IMR-90 (cell line): ENCODE data around the gene ACAD9. TPM values are rescaled to one million over a fixed set of nuclear protein-coding genes. Genes with fewer than 3 reads are reported as not detected.

ENCODE experiments used
- ATAC-seq: fragments of 200-7000 bp; cut with Tn5 transposase; 2 replicates; pipeline ENCODE4 v1.9.1; 2020; ENCODE audit warnings: low read depth, mild to moderate bottlenecking, moderate library complexity
- BruUV-seq: library from RNA; stranded (reverse); fragments of 400-500 nt; replicated peaks from 2 replicates; lab custom pipeline; 2021; lab: Mats Ljungman, UMichigan
- CTCF ChIA-PET: fragments of 300-600 bp; formaldehyde crosslinking; extraction: SDS; loops from one replicate; lab custom pipeline; 2021; ENCODE audit warnings: antibody characterized with exemption; lab: Yijun Ruan, JAX
- POLR2A ChIA-PET: fragments of 300-600 bp; sonication (Branson Sonifier 250); formaldehyde crosslinking; loops from one replicate; lab custom pipeline; 2022; ENCODE audit warnings: antibody characterized with exemption; ENCODE audit not compliant: unreplicated experiment; lab: Charles Lee
- DNase-seq: peaks from one replicate; pipeline ENCODE4 v3.0.0; 2013
- H2AFZ ChIP-seq: replicated peaks from 2 replicates; pipeline ENCODE3; 2013; ENCODE audit warnings: low read length, mild to moderate bottlenecking; ENCODE audit not compliant: poor library complexity
- H2AK5ac ChIP-seq: 2 replicates; pipeline ENCODE4 v1.6.1; 2013; ENCODE audit warnings: low read depth, low read length, inconsistent platforms
- H2AK9ac ChIP-seq: replicated peaks from 2 replicates; pipeline ENCODE3; 2013; ENCODE audit warnings: mild to moderate bottlenecking, low read depth, low read length, moderate library complexity; ENCODE audit not compliant: poor library complexity
- H2BK120ac ChIP-seq: 2 replicates; pipeline ENCODE4 v1.6.1; 2013; ENCODE audit warnings: low read depth, low read length, inconsistent platforms
- H2BK15ac ChIP-seq: 3 replicates; pipeline ENCODE4 v1.6.1; 2013; ENCODE audit warnings: low read depth, low read length, inconsistent platforms
- H2BK20ac ChIP-seq: 2 replicates; pipeline ENCODE4 v1.6.1; 2013; ENCODE audit warnings: low read depth, mild to moderate bottlenecking, inconsistent platforms, low read length, moderate library complexity
- H2BK5ac ChIP-seq: 2 replicates; pipeline ENCODE4 v1.6.1; 2013; ENCODE audit warnings: mild to moderate bottlenecking, low read depth, low read length, inconsistent platforms; ENCODE audit not compliant: poor library complexity, severe bottlenecking
- H3K14ac ChIP-seq: replicated peaks from 2 replicates; pipeline ENCODE4 v1.6.1; 2013; ENCODE audit warnings: low read depth, low read length, inconsistent platforms
- H3K18ac ChIP-seq: 2 replicates; pipeline ENCODE4 v1.6.1; 2013; ENCODE audit warnings: low read depth, low read length, control low read depth
- H3K23ac ChIP-seq: 2 replicates; pipeline ENCODE4 v1.6.1; 2013; ENCODE audit warnings: low read depth, low read length, inconsistent platforms
- H3K27ac ChIP-seq: 2 replicates; pipeline ENCODE4 v1.5.1; 2013; ENCODE audit warnings: mild to moderate bottlenecking, control low read depth, low read length; ENCODE audit not compliant: insufficient read depth
- H3K27me3 ChIP-seq: 2 replicates; pipeline ENCODE4 v1.6.1; 2013; ENCODE audit warnings: low read length; ENCODE audit not compliant: control insufficient read depth, insufficient read depth
- H3K36me3 ChIP-seq: 2 replicates; pipeline ENCODE4 v1.6.1; 2013; ENCODE audit warnings: low read length, mixed read lengths; ENCODE audit not compliant: control insufficient read depth, insufficient read depth
- H3K4ac ChIP-seq: 2 replicates; pipeline ENCODE4 v1.6.1; 2013; ENCODE audit warnings: low read depth, low read length, inconsistent platforms
- H3K4me1 ChIP-seq: 2 replicates; pipeline ENCODE4 v1.6.1; 2013; ENCODE audit warnings: low read length, mixed read lengths; ENCODE audit not compliant: control insufficient read depth, insufficient read depth
- H3K4me2 ChIP-seq: 2 replicates; pipeline ENCODE4 v1.6.1; 2013; ENCODE audit warnings: low read depth, mild to moderate bottlenecking, control low read depth, low read length, moderate library complexity
- H3K4me3 ChIP-seq: 2 replicates; pipeline ENCODE4 v1.5.1; 2013; ENCODE audit warnings: low read depth, mild to moderate bottlenecking, control low read depth, low read length, moderate library complexity; ENCODE audit not compliant: insufficient read depth
- H3K56ac ChIP-seq: 2 replicates; pipeline ENCODE4 v1.6.1; 2013; ENCODE audit warnings: low read length, inconsistent platforms; ENCODE audit not compliant: insufficient read depth; ENCODE audit errors: extremely low read depth
- H3K79me1 ChIP-seq, 2 experiments: 2 replicates each; pipeline ENCODE4 v1.6.1; 2013; ENCODE audit warnings: low read length in 2 of 2, inconsistent platforms in 1 of 2, low read depth in 1 of 2
- H3K9ac ChIP-seq: 2 replicates; pipeline ENCODE4 v1.6.1; 2013; ENCODE audit warnings: low read depth, low read length, control low read depth
- H3K9me1 ChIP-seq: 2 replicates; pipeline ENCODE4 v1.6.1; 2013; ENCODE audit warnings: low read length, inconsistent platforms; ENCODE audit not compliant: insufficient read depth
- H3K9me3 ChIP-seq: 2 replicates; pipeline ENCODE4 v1.6.1; 2013; ENCODE audit warnings: low read length; ENCODE audit not compliant: control insufficient read depth, insufficient read depth
- H4K20me1 ChIP-seq: 2 replicates; pipeline ENCODE4 v1.6.1; 2013; ENCODE audit warnings: low read length, inconsistent platforms; ENCODE audit not compliant: insufficient read depth
- H4K5ac ChIP-seq: 2 replicates; pipeline ENCODE4 v1.6.1; 2013; ENCODE audit warnings: mild to moderate bottlenecking, low read depth, low read length, control low read depth
- H4K8ac ChIP-seq, 2 experiments: 2 replicates each; pipeline ENCODE4 v1.6.1; 2013; ENCODE audit warnings: low read depth in 2 of 2, low read length in 2 of 2, control low read depth in 1 of 2, inconsistent platforms in 1 of 2
- H4K91ac ChIP-seq: 2 replicates; pipeline ENCODE4 v1.6.1; 2013; ENCODE audit warnings: low read depth, low read length, inconsistent platforms; ENCODE audit not compliant: insufficient read depth
- CEBPB ChIP-seq: IDR thresholded peaks from 2 replicates; pipeline ENCODE4 v1.6.1; 2012; ENCODE audit warnings: low read depth, low read length, improper control_type of control experiment
- FOS ChIP-seq: fragments of 150-350 bp; IDR thresholded peaks from 2 replicates; pipeline ENCODE4 v1.6.1; 2016; ENCODE audit warnings: low read depth, low read length
- POLR2A ChIP-seq: IDR thresholded peaks from 2 replicates; pipeline ENCODE4 v1.6.1; 2012; ENCODE audit warnings: mild to moderate bottlenecking, low read depth, low read length
- RFX5 ChIP-seq: IDR thresholded peaks from 2 replicates; pipeline ENCODE4 v1.8.0; 2012; ENCODE audit warnings: low read depth, mild to moderate bottlenecking, low read length, moderate library complexity
- SMC3 ChIP-seq: fragments of 150-350 bp; IDR thresholded peaks from 2 replicates; pipeline ENCODE4 v1.6.1; 2016; ENCODE audit warnings: low read depth, mild to moderate bottlenecking, antibody characterized with exemption, low read length, moderate library complexity
- WGBS, 2 experiments: methylation state at CpG; one replicate each; pipeline versions ENCODE4 v1.1.5 to v1.1.7; 2013; ENCODE audit warnings: missing lambda C conversion rate in 2 of 2; ENCODE audit not compliant: insufficient read length in 1 of 2; ENCODE audit errors: extremely low coverage in 2 of 2; 5-methylcytosine and 5-hydroxymethylcytosine counted together
- dilution Hi-C: fragments of 300-500 bp; cut with HindIII; formaldehyde crosslinking; loops from one replicate; pipeline ENCODE4 v1.14.3; 2018; ENCODE audit warnings: low sequenced_read_pairs; ENCODE audit not compliant: unreplicated experiment
- in situ Hi-C: fragments of 300-500 bp; cut with MboI; formaldehyde crosslinking; loops from 3 replicates; pipeline ENCODE4 v1.14.3; 2019; ENCODE audit warnings: low sequenced_read_pairs, inconsistent platforms, mixed read lengths
- intact Hi-C: fragments of 100-400 bp; cut with micrococcal nuclease; formaldehyde crosslinking; loops from 2 replicates; pipeline ENCODE4 v1.10.0; 2022
- polyA plus RNA-seq, 3 experiments: library from polyadenylated mRNA; depleted of rRNA; stranded (reverse); fragments of >200 nt; gene quantifications; 2 replicates each; pipeline ENCODE4 v1.2.3, GENCODE V29; 2012; ENCODE audit warnings: low replicate concordance in 1 of 3
- total RNA-seq: library from RNA; depleted of rRNA; stranded (reverse); fragments of >200 nt; gene quantifications from 2 replicates; pipeline ENCODE4 v1.2.3, GENCODE V29; 2012
- TF ChIP-seq, protein P1 (sequence below): fragments of 150-350 bp; IDR thresholded peaks from 2 replicates; pipeline ENCODE4 v1.6.1; 2017; ENCODE audit warnings: mild to moderate bottlenecking, antibody characterized with exemption, low read length, low read depth
- TF ChIP-seq, protein P2 (sequence below): conservative IDR thresholded peaks from 2 replicates; pipeline ENCODE4 v1.5.1; 2012; ENCODE audit warnings: mild to moderate bottlenecking, low read depth, low read length, improper control_type of control experiment

Gene ACAD9
- total and polyA plus RNA-seq, 2 of the 4 experiments (the other 2 are of a cell fraction): 31.2 to 41.3 TPM

DNA sequence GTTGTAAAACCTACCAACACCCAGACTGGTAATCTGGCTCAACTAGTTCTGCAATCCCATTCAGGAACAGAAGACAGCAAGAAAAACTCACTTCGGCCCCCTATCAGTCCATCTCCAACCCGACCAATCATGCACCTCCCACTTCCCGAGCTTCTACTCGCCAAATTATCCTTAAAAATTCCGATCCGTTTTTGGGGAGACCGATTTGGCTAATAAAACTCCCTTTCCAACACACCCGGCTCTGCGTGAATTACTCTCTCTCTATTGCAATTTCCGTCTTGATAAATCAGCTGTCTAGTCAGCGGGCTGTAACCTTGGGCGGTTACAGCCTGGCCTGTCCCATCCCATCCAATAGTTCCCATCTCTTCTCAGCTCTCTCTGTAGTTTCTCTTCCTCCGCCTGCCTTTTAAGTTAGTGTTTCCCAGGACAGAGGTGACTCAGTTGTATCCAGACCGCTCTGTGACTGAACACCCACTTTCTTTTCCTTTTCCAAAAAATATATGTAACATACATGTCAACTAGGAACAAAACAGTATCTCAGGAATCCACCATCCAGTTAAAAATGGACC, 780 bp upstream of the ACAD9 start:
- Histone ChIP-seq H3K56ac (peak overlapping the region; percentile 87), H3K27me3 (0 out of 2 replicates have a peak, but pooled peaks cover 2% of the 10 kb centered on the region), H3K27ac (peak overlapping the region; percentile 68), H3K4ac (peak overlapping the region; percentile 95), H4K5ac (peak overlapping the region; percentile 81), H4K91ac (peak overlapping the region; percentile 84), H3K4me1 (peaks cover 7% of the 10 kb centered on the region), H3K79me1 (peaks cover 17 to 55% of the 10 kb centered on the region in 2 experiments), H3K4me3 (peak overlapping the region; percentile 54), H3K4me2 (peak overlapping the region; percentile 88), H3K9me1 (peaks cover 4% of the 10 kb centered on the region), H2BK120ac (peak overlapping the region; percentile 72), H2BK20ac (no peak overlapping the region), H2BK5ac (peak overlapping the region; percentile 64), H3K36me3 (peaks cover 5% of the 10 kb centered on the region), H3K18ac (0 out of 2 replicates have a peak overlapping the region, but pooled peaks have one; percentile 6), H2AK9ac (peak overlapping the region; percentile 95), H3K23ac (peak overlapping the region; percentile 97), H2AK5ac (peak overlapping the region; percentile 72), H3K14ac (peak overlapping the region; percentile 97), H3K9me3 (no peaks in the 10 kb centered on the region), H4K20me1 (no peaks in the 10 kb centered on the region), H3K9ac (peak overlapping the region; percentile 85), H2BK15ac (no peak overlapping the region; the same call in 2 of the 3 replicates), H2AFZ (peak overlapping the region; percentile 93), H4K8ac (peak overlapping the region; percentile 76 to 99)
- ChIA-PET CTCF (interaction anchor here (1.0 kb wide), 1 partner anchor 44 kb away, joined by 3 read pairs; no protein-coding TSS in a partner anchor), POLR2A (no interaction called here)
- TSS peak; percentile 57 for BruUV-seq
- dilution Hi-C loops: no loop called here
- in situ Hi-C loops: no loop called here
- WGBS, 2 experiments: 2% methylated on average over 11 of the region's 14 CpGs; no CpG with 5 or more reads in 1 of the 2 experiments
- ATAC-seq: peak; percentile 61
- TF ChIP-seq, protein P1, sequence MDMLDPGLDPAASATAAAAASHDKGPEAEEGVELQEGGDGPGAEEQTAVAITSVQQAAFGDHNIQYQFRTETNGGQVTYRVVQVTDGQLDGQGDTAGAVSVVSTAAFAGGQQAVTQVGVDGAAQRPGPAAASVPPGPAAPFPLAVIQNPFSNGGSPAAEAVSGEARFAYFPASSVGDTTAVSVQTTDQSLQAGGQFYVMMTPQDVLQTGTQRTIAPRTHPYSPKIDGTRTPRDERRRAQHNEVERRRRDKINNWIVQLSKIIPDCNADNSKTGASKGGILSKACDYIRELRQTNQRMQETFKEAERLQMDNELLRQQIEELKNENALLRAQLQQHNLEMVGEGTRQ: no peak
- TF ChIP-seq POLR2A: peak; percentile 77; the same call in 1 of the 2 replicates
- no peak for TF ChIP-seq SMC3
- TF ChIP-seq CEBPB: 0 out of 2 replicates have a peak, but pooled peaks have one; percentile 11
- peak; percentile 35; the same call in 1 of the 2 replicates for TF ChIP-seq FOS
- TF ChIP-seq, protein P2, sequence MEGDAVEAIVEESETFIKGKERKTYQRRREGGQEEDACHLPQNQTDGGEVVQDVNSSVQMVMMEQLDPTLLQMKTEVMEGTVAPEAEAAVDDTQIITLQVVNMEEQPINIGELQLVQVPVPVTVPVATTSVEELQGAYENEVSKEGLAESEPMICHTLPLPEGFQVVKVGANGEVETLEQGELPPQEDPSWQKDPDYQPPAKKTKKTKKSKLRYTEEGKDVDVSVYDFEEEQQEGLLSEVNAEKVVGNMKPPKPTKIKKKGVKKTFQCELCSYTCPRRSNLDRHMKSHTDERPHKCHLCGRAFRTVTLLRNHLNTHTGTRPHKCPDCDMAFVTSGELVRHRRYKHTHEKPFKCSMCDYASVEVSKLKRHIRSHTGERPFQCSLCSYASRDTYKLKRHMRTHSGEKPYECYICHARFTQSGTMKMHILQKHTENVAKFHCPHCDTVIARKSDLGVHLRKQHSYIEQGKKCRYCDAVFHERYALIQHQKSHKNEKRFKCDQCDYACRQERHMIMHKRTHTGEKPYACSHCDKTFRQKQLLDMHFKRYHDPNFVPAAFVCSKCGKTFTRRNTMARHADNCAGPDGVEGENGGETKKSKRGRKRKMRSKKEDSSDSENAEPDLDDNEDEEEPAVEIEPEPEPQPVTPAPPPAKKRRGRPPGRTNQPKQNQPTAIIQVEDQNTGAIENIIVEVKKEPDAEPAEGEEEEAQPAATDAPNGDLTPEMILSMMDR: no peak
- TF ChIP-seq RFX5: peak; percentile 14; the same call in 1 of the 2 replicates
- intact Hi-C loops: loop anchor here (2.0 kb wide), 1 partner anchor 198 kb away; no protein-coding TSS in a partner anchor
- DNase-seq: peak; percentile 77
